Endothelial cell of umbilical vein (primary cell): ENCODE results near the gene MTFMT. TPM values are rescaled to one million over a fixed set of nuclear protein-coding genes. Genes with fewer than 3 reads are reported as not detected.

Experiments used
- BruUV-seq: library from RNA; stranded (reverse); fragments of 400-500 nt; replicated peaks from 2 replicates; lab custom pipeline; 2021; lab: Mats Ljungman, UMichigan
- CTCF ChIA-PET: fragments of 300-600, 350-600 bp; sonication (Branson Sonifier 250); formaldehyde crosslinking; loops from one replicate; lab custom pipeline; 2021; ENCODE audit warnings: antibody characterized with exemption, inconsistent platforms; lab: Charles Lee
- POLR2A ChIA-PET: fragments of 300-600, 350-600 bp; sonication (Branson Sonifier 250); formaldehyde crosslinking; loops from one replicate; lab custom pipeline; 2021; ENCODE audit warnings: antibody characterized with exemption, inconsistent platforms; lab: Charles Lee
- DNase-seq: peaks from one replicate; pipeline ENCODE4 v3.0.0-alpha.2; 2011; ENCODE audit warnings: low read depth, low spot score
- FAIRE-seq: peaks from 2 replicates; lab custom pipeline; 2011; peaks lifted over from hg19 to GRCh38; lab: Jason Lieb, UNC
- H2AFZ ChIP-seq: 2 replicates; pipeline ENCODE4 v1.6.0; 2012; ENCODE audit warnings: low read depth, low read length, control low read depth, inconsistent platforms
- H3K27ac ChIP-seq: 2 replicates; pipeline ENCODE4 v1.5.1; 2011; ENCODE audit warnings: low read depth, mild to moderate bottlenecking, control low read depth, low read length, moderate library complexity; ENCODE audit not compliant: insufficient read depth
- H3K27me3 ChIP-seq, 2 experiments: 2 replicates each; pipeline versions ENCODE4 v1.6.0 to v1.6.1; 2011; ENCODE audit warnings: low read length in 2 of 2, mixed read lengths in 1 of 2; ENCODE audit not compliant: control insufficient read depth in 2 of 2, insufficient read depth in 2 of 2
- H3K36me3 ChIP-seq, 2 experiments: 2 replicates in 1 of 2; 3 replicates in 1 of 2; pipeline ENCODE4 v1.5.1; 2011; ENCODE audit warnings: low read length in 2 of 2, mild to moderate bottlenecking in 1 of 2, moderate library complexity in 1 of 2; ENCODE audit not compliant: control insufficient read depth in 2 of 2, insufficient read depth in 2 of 2; ENCODE audit errors: extremely low read depth in 1 of 2
- H3K4me1 ChIP-seq: 3 replicates; pipeline ENCODE4 v1.5.1; 2011; ENCODE audit warnings: mild to moderate bottlenecking, low read length; ENCODE audit not compliant: control insufficient read depth, insufficient read depth; ENCODE audit errors: extremely low read depth
- H3K4me2 ChIP-seq: 2 replicates; pipeline ENCODE4 v1.6.1; 2011; ENCODE audit warnings: low read length, control low read depth, mixed read lengths; ENCODE audit not compliant: insufficient read depth
- H3K4me3 ChIP-seq, 3 experiments: fragments of 200-600 bp in 1 of 3; sonication (generic), shearing (Covaris generic) in 1 of 3; replicated peaks in 1 of 3; 2 replicates each; pipeline ENCODE4 v1.5.1; 2011 to 2016; ENCODE audit warnings: control low read depth in 3 of 3, low read length in 3 of 3, mild to moderate bottlenecking in 2 of 3, inconsistent platforms in 1 of 3, low read depth in 1 of 3, moderate library complexity in 1 of 3; ENCODE audit not compliant: insufficient read depth in 1 of 3
- H3K79me2 ChIP-seq: 2 replicates; pipeline ENCODE4 v1.6.0; 2012; ENCODE audit warnings: low read length, inconsistent platforms; ENCODE audit not compliant: control insufficient read depth, insufficient read depth
- H3K9ac ChIP-seq: replicated peaks from 2 replicates; pipeline ENCODE3; 2011; ENCODE audit warnings: low read length, control low read depth; ENCODE audit not compliant: insufficient read depth; ENCODE audit errors: extremely low read depth
- H3K9me1 ChIP-seq: replicated peaks from 3 replicates; pipeline ENCODE4 v1.6.0; 2011; ENCODE audit warnings: mild to moderate bottlenecking, low read length; ENCODE audit not compliant: control insufficient read depth, insufficient read depth; ENCODE audit errors: extremely low read depth
- H3K9me3 ChIP-seq: replicated peaks from 2 replicates; pipeline ENCODE4 v1.5.1; 2012; ENCODE audit warnings: low read length, inconsistent platforms; ENCODE audit not compliant: control insufficient read depth, insufficient read depth
- H4K20me1 ChIP-seq: replicated peaks from 2 replicates; pipeline ENCODE3; 2011; ENCODE audit warnings: mild to moderate bottlenecking, low read length; ENCODE audit not compliant: control insufficient read depth, insufficient read depth; ENCODE audit errors: extremely low read depth
- EZH2 ChIP-seq: IDR thresholded peaks from 2 replicates; pipeline ENCODE4 v1.6.1; 2012; ENCODE audit warnings: borderline replicate concordance, low read depth, mild to moderate bottlenecking, moderate library complexity, low read length, inconsistent platforms; ENCODE audit not compliant: severe bottlenecking
- FOS ChIP-seq: IDR thresholded peaks from 2 replicates; pipeline ENCODE4 v1.6.1; 2011; ENCODE audit warnings: mild to moderate bottlenecking, low read length, moderate library complexity, borderline replicate concordance; ENCODE audit not compliant: insufficient read depth
- GATA2 ChIP-seq: IDR thresholded peaks from 2 replicates; pipeline ENCODE4 v1.7.0; 2011; ENCODE audit warnings: low read depth, mild to moderate bottlenecking, moderate library complexity, mixed read lengths, low read length; ENCODE audit not compliant: insufficient read length, insufficient read depth
- JUN ChIP-seq: IDR thresholded peaks from 2 replicates; pipeline ENCODE4 v1.6.1; 2011; ENCODE audit warnings: borderline replicate concordance, low read depth; ENCODE audit not compliant: insufficient read length, insufficient read depth
- MYC ChIP-seq: IDR thresholded peaks from one replicate; pipeline ENCODE4 v1.6.1; 2011; ENCODE audit warnings: mild to moderate bottlenecking, low read depth, low read length
- POLR2A ChIP-seq: IDR thresholded peaks from 2 replicates; pipeline ENCODE4 v1.6.1; 2012; ENCODE audit warnings: low read depth, mild to moderate bottlenecking, control low read depth, low read length
- POLR2AphosphoS5 ChIP-seq: IDR thresholded peaks from 2 replicates; pipeline ENCODE4 v1.6.1; 2012; ENCODE audit warnings: low read depth, mild to moderate bottlenecking, control low read depth, low read length, moderate library complexity; ENCODE audit not compliant: insufficient read depth
- dilution Hi-C: fragments of 300-500 bp; cut with MboI; formaldehyde crosslinking; loops from one replicate; pipeline ENCODE4 v1.15.0; 2019; ENCODE audit warnings: low sequenced_read_pairs; ENCODE audit not compliant: extremely low pct_ligation_motif_present
- intact Hi-C: fragments of 100-400 bp; cut with micrococcal nuclease; formaldehyde crosslinking; loops from one replicate; pipeline ENCODE4 v1.10.0; 2022
- polyA plus RNA-seq, 4 experiments: library from polyadenylated mRNA; depleted of rRNA in 3 of 4; stranded (reverse) in 3 of 4; unstranded in 1 of 4; fragments of >200 nt; gene quantifications; 2 replicates each; pipeline versions ENCODE4 v1.2.1 to v1.2.3, GENCODE V29; 2011 to 2012; ENCODE audit warnings: missing spikeins in 1 of 4
- total RNA-seq: library from RNA; stranded (reverse); gene quantifications from 2 replicates; pipeline ENCODE4 v1.2.3, GENCODE V29; 2021
- TF ChIP-seq, protein P1 (sequence below), 2 donors: IDR thresholded peaks; 1 replicate in 1 of 2; 2 replicates in 1 of 2; pipeline ENCODE4 v1.5.1; 2011; ENCODE audit warnings: low read length in 2 of 2, mild to moderate bottlenecking in 2 of 2, moderate library complexity in 2 of 2, control low read depth in 1 of 2, inconsistent platforms in 1 of 2, low read depth in 1 of 2; ENCODE audit not compliant: insufficient read depth in 1 of 2; ENCODE audit errors: extremely low read depth in 1 of 2
- TF ChIP-seq, protein P2 (sequence below): IDR thresholded peaks from 2 replicates; pipeline ENCODE4 v1.6.1; 2011; ENCODE audit not compliant: insufficient read depth, insufficient read length

The MTFMT gene
- total and polyA plus RNA-seq, 2 donors (not counting 3 experiments of a cell fraction or from before 2014, with no cell fraction given): 7.5 to 20.4 TPM

DNA sequence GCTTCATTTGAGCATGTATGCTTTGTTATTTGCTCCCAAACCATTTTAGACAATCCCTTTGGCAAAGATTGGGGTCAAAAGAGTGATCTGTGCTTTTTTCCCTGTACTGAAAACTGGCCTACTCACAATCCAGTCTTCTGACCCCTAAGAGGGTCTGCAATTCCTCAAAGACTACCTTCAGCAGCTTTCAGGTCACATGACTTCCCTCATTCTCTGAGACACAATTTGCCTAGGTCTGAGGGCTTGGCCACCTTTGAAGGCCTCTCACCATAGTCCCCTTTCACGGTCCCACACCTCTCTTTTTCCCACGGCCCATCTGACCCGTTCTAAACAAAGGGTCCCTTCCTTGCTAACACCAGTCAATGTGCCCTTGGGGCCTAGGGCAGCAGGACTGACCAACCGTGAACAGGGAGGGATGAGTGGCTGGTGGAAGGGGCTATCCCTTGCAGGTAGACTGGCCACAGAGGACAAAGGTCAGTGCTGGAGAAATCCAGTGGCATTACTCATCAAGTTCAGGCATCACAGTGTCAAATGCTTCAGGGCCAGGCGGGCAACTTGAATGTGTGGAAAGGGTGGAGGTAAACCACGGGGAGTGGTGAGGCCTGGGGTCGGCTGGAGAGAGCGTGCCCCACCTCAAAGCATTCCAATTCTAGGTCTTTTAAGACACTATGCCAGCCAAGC is 27.6 kb upstream of the MTFMT start:
- Histone ChIP-seq H3K27ac (no peak overlapping the region), H2AFZ (no peak overlapping the region), H3K79me2 (no peaks in the 10 kb centered on the region), H3K9ac (no peak overlapping the region), H3K9me3 (no peaks in the 10 kb centered on the region), H3K27me3 (no peaks in the 10 kb centered on the region), H3K9me1 (no peaks in the 10 kb centered on the region), H3K36me3 (no peaks in the 10 kb centered on the region), H3K4me1 (no peaks in the 10 kb centered on the region), H3K4me2 (no peak overlapping the region), H3K4me3 (no peak overlapping the region), H4K20me1 (no peaks in the 10 kb centered on the region)
- dilution Hi-C loops (no loop called here), intact Hi-C loops (no loop called here)
- ChIA-PET CTCF (interaction anchor here (1.3 to 7.2 kb wide), 4 partner anchors 14 to 44 kb away, joined by 3 to 89 read pairs (median 48); partner anchors contain the start of gene KBTBD13), POLR2A (no interaction called here)
- DNase-seq: no peak
- FAIRE-seq: no peak
- no TSS peak for BruUV-seq
- TF ChIP-seq POLR2AphosphoS5 (no peak), GATA2 (no peak), EZH2 (no peak), FOS (no peak), MYC (no peak), JUN (no peak), POLR2A (no peak)
- TF ChIP-seq, protein P1, sequence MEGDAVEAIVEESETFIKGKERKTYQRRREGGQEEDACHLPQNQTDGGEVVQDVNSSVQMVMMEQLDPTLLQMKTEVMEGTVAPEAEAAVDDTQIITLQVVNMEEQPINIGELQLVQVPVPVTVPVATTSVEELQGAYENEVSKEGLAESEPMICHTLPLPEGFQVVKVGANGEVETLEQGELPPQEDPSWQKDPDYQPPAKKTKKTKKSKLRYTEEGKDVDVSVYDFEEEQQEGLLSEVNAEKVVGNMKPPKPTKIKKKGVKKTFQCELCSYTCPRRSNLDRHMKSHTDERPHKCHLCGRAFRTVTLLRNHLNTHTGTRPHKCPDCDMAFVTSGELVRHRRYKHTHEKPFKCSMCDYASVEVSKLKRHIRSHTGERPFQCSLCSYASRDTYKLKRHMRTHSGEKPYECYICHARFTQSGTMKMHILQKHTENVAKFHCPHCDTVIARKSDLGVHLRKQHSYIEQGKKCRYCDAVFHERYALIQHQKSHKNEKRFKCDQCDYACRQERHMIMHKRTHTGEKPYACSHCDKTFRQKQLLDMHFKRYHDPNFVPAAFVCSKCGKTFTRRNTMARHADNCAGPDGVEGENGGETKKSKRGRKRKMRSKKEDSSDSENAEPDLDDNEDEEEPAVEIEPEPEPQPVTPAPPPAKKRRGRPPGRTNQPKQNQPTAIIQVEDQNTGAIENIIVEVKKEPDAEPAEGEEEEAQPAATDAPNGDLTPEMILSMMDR (IDR thresholded peaks at IDR 0.05; ENCODE audit: extremely low read depth in 1 of 2, insufficient read depth in 1 of 2, low read depth in 1 of 2, low read length in 2 of 2): no peak
- TF ChIP-seq, protein P2, sequence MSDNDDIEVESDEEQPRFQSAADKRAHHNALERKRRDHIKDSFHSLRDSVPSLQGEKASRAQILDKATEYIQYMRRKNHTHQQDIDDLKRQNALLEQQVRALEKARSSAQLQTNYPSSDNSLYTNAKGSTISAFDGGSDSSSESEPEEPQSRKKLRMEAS: no peak
